MM.1S (cell line): Measurements from ENCODE around the gene ABCA1.
"Not testable (repeated sequence)": the region's sequence is repeated elsewhere in the genome, so short reads cannot be mapped to it uniquely, and the experiment has no call there.

Source experiments
- DNase-seq: peaks from one replicate; pipeline ENCODE4 v3.0.0-alpha.2; 2015
- H2AFZ ChIP-seq: fragments of 300-600 bp; sonication (generic); 2 replicates; pipeline ENCODE4 v1.6.0; 2016; ENCODE audit warnings: antibody characterized with exemption, low read length
- H3F3A ChIP-seq: fragments of 300-600 bp; sonication (generic); 2 replicates; pipeline ENCODE4 v1.6.1; 2016; ENCODE audit warnings: mild to moderate bottlenecking, antibody characterized with exemption, low read length, moderate library complexity, mixed read lengths; ENCODE audit not compliant: insufficient read depth
- H3K27ac ChIP-seq: fragments of 300-600 bp; sonication (generic); 2 replicates; pipeline ENCODE4 v1.5.1; 2016; ENCODE audit warnings: mild to moderate bottlenecking, low read length
- H3K27me3 ChIP-seq: fragments of 300-600 bp; sonication (generic); replicated peaks from 2 replicates; pipeline ENCODE4 v1.6.0; 2016; ENCODE audit warnings: low read length; ENCODE audit not compliant: insufficient read depth
- H3K36me3 ChIP-seq: fragments of 300-600 bp; sonication (generic); replicated peaks from 2 replicates; pipeline ENCODE4 v1.6.1; 2016; ENCODE audit warnings: mild to moderate bottlenecking, low read length, mixed read lengths; ENCODE audit not compliant: insufficient read depth
- H3K4me1 ChIP-seq: fragments of 300-600 bp; sonication (generic); 2 replicates; pipeline ENCODE4 v1.6.1; 2016; ENCODE audit warnings: low read length, mixed read lengths
- H3K4me2 ChIP-seq: fragments of 300-600 bp; sonication (generic); 2 replicates; pipeline ENCODE4 v1.6.0; 2016; ENCODE audit warnings: low read depth, low read length
- H3K4me3 ChIP-seq: fragments of 300-600 bp; sonication (generic); 2 replicates; pipeline ENCODE4 v1.5.1; 2016; ENCODE audit warnings: low read length, mixed read lengths
- H3K79me2 ChIP-seq: fragments of 300-600 bp; sonication (generic); 2 replicates; pipeline ENCODE4 v1.6.1; 2016; ENCODE audit warnings: mixed run types, low read length, mixed read lengths
- H3K9ac ChIP-seq: fragments of 300-600 bp; sonication (generic); 2 replicates; pipeline ENCODE4 v1.6.1; 2016; ENCODE audit warnings: low read length, mixed read lengths
- H3K9me2 ChIP-seq: fragments of 300-600 bp; sonication (generic); replicated peaks from 2 replicates; pipeline ENCODE4 v1.6.1; 2016; ENCODE audit warnings: mild to moderate bottlenecking, low read length, mixed read lengths; ENCODE audit not compliant: insufficient read depth
- H3K9me3 ChIP-seq: fragments of 300-600 bp; sonication (generic); replicated peaks from 2 replicates; pipeline ENCODE4 v1.6.1; 2016; ENCODE audit warnings: mild to moderate bottlenecking, low read length, mixed read lengths; ENCODE audit not compliant: insufficient read depth
- H4K20me1 ChIP-seq: fragments of 300-600 bp; sonication (generic); 2 replicates; pipeline ENCODE4 v1.6.1; 2016; ENCODE audit warnings: mild to moderate bottlenecking, low read length, moderate library complexity, mixed read lengths; ENCODE audit not compliant: insufficient read depth
- CTCF ChIP-seq: fragments of 300-600 bp; sonication (generic); IDR thresholded peaks from 2 replicates; pipeline ENCODE4 v1.5.1; 2016; ENCODE audit warnings: antibody characterized with exemption, low read length, mixed read lengths
- EZH2 ChIP-seq: fragments of 300-600 bp; sonication (generic); optimal IDR thresholded peaks from 2 replicates; pipeline ENCODE3; 2017; ENCODE audit warnings: low read depth, mild to moderate bottlenecking, antibody characterized with exemption, low read length, mixed read lengths
- EZH2phosphoT487 ChIP-seq: fragments of 300-600 bp; sonication (generic); IDR thresholded peaks from 2 replicates; pipeline ENCODE4 v1.6.1; 2018; ENCODE audit warnings: antibody characterized with exemption, low read length

ABCA1 gene

GRCh38 chr9:104899759-104900247, 28.2 kb downstream of the ABCA1 start:
- no peaks in the 10 kb centered on the region for H4K20me1 ChIP-seq
- no peak overlapping the region for H3K4me3 ChIP-seq
- H3K9me3 ChIP-seq, result no peaks in the 10 kb centered on the region
- H3K27ac ChIP-seq, result no peak overlapping the region
- H3K9ac ChIP-seq, result no peak overlapping the region
- H3K9me2 ChIP-seq, result no peaks in the 10 kb centered on the region
- no peaks in the 10 kb centered on the region for H3K36me3 ChIP-seq
- no peaks in the 10 kb centered on the region for H3K79me2 ChIP-seq
- H2AFZ ChIP-seq, result no peak overlapping the region
- no peaks in the 10 kb centered on the region for H3K4me1 ChIP-seq
- H3K4me2 ChIP-seq, result no peak overlapping the region
- no peaks in the 10 kb centered on the region for H3K27me3 ChIP-seq
- DNase-seq, result no peak
- H3F3A ChIP-seq, result no peaks in the 10 kb centered on the region
- TF ChIP-seq EZH2phosphoT487, result no peak
- no peak for TF ChIP-seq CTCF
- no peak for TF ChIP-seq EZH2

- not testable (repeated sequence) for H3K4me3 ChIP-seq, DNase-seq, H4K20me1 ChIP-seq
Observed at GRCh38 chr9:104898376-104898775, 29.6 kb downstream of the ABCA1 start.

GRCh38 chr9:104896131-104896530, 31.8 kb downstream of the ABCA1 start:
- no peaks in the 10 kb centered on the region for H3K27me3 ChIP-seq
- H3K9ac ChIP-seq, result no peak overlapping the region
- no peaks in the 10 kb centered on the region for H3F3A ChIP-seq
- H3K9me3 ChIP-seq, result no peaks in the 10 kb centered on the region
- H3K4me3 ChIP-seq, result no peak overlapping the region
- no peak overlapping the region for H2AFZ ChIP-seq
- no peaks in the 10 kb centered on the region for H3K9me2 ChIP-seq
- TF ChIP-seq EZH2 (no peak), EZH2phosphoT487 (no peak)
- no peak overlapping the region for H3K4me2 ChIP-seq
- H4K20me1 ChIP-seq, result no peaks in the 10 kb centered on the region
- no peaks in the 10 kb centered on the region for H3K4me1 ChIP-seq
- H3K79me2 ChIP-seq, result no peaks in the 10 kb centered on the region
- no peak overlapping the region for H3K27ac ChIP-seq
- H3K36me3 ChIP-seq, result no peaks in the 10 kb centered on the region
- DNase-seq, result no peak

More at GRCh38 chr9:104898376-104898775, 29.6 kb downstream of the ABCA1 start:
- H2AFZ ChIP-seq, H3K27me3 ChIP-seq, H3K36me3 ChIP-seq, H3K9ac ChIP-seq, H3F3A ChIP-seq, H3K9me3 ChIP-seq, H3K79me2 ChIP-seq, H3K4me1 ChIP-seq, H3K27ac ChIP-seq, H3K9me2 ChIP-seq, H3K4me2 ChIP-seq: not testable (repeated sequence)

GRCh38 chr9:104895572-104895971, 32.4 kb downstream of the ABCA1 start:
- DNase-seq, result no peak

More at GRCh38 chr9:104895572-104895971, 32.4 kb downstream of the ABCA1 start:
- no peaks in the 10 kb centered on the region for H3K9me2 ChIP-seq
- TF ChIP-seq CTCF (no peak), EZH2phosphoT487 (no peak)
- H3K4me2 ChIP-seq, result no peak overlapping the region
- H3K4me1 ChIP-seq, result no peaks in the 10 kb centered on the region
- H4K20me1 ChIP-seq, result no peaks in the 10 kb centered on the region
- no peak overlapping the region for H3K9ac ChIP-seq
- no peaks in the 10 kb centered on the region for H3K36me3 ChIP-seq
- H3K27me3 ChIP-seq, result no peaks in the 10 kb centered on the region
- no peaks in the 10 kb centered on the region for H3F3A ChIP-seq
- H3K79me2 ChIP-seq, result no peaks in the 10 kb centered on the region
- no peak overlapping the region for H3K4me3 ChIP-seq
- no peak overlapping the region for H2AFZ ChIP-seq
- H3K27ac ChIP-seq, result no peak overlapping the region
- no peaks in the 10 kb centered on the region for H3K9me3 ChIP-seq
